Liver (tissue), 3 donors: ENCODE data around the gene SH2B3.
A peak's percentile ranks its signal among the peaks of the same experiment; 100 is the strongest.

ENCODE experiments used
- CTCF ChIP-seq: fragments of 150-350 bp; IDR thresholded peaks from 2 replicates; pipeline ENCODE4 v1.5.1; 2017; ENCODE audit warnings: improper control_type of control experiment, low read depth, low read length; ENCODE audit not compliant: missing input control
- EGR1 ChIP-seq, 2 donors: IDR thresholded peaks; 2 replicates each; pipeline ENCODE4 v1.6.1; 2016 to 2018; ENCODE audit warnings: antibody characterized with exemption in 2 of 2, low read depth in 2 of 2
- GABPA ChIP-seq, 2 donors: IDR thresholded peaks in 1 of 2; conservative IDR thresholded peaks in 1 of 2; 2 replicates each; pipeline ENCODE4 v1.6.1; 2016; ENCODE audit warnings: antibody characterized with exemption in 2 of 2, mild to moderate bottlenecking in 1 of 2, moderate library complexity in 1 of 2
- JUND ChIP-seq, 2 donors: IDR thresholded peaks; 2 replicates each; pipeline ENCODE4 v1.6.1; 2016; ENCODE audit warnings: antibody characterized with exemption in 2 of 2
- YY1 ChIP-seq: IDR thresholded peaks from 2 replicates; pipeline ENCODE4 v1.6.1; 2016; ENCODE audit warnings: antibody characterized with exemption, mild to moderate bottlenecking
- donor health status: healthy.
- donor health status: healthy.

DNA sequence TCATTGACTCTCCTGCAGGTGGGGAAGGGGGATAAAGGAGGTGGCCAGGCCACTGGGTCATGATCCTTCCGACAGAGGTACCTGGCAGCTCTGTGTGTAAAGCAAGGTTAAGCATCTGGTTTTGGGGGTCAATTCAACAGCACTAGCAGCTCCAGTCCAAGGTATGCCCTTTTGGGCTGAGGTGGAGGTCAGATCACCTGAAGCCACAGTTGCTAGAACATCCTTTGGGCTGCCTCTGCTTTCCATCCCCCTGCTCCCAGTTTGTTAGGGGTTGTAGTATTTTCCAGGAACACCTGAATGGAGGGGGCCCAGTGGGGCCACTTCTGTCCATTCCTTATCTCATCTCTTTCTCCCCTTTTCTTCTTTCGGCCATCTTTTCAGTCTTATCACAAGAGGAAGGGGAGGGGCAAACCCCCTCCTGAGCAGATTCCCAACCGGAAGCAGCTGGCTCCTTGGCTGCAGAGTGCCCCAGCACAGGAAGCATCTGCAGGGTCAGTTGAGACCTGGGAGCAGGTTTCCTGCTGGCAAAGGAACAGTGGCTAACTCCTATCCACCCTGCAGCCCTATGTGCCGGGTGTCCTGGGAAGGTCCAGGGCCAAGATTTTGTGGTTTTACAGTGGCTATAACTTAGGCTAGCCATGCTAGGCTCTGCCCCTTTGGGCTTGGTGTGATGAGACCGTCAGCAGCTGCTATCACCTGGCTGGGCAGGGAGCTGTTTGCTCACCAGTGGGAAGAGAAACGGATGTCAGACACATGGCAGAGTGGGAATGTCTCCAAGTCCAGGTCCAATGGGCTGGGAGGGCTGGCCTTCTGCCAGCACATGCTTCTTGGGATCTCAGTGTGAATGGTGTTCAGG is 40.2 kb downstream of the SH2B3 start:
- no peak for TF ChIP-seq GABPA (IDR thresholded peaks at IDR 0.05 in 1 of 2, conservative IDR thresholded peaks at IDR 0.05 in 1 of 2)
- peak in 1 of 2 donors; percentile 16 for TF ChIP-seq JUND (IDR thresholded peaks at IDR 0.05)
- no peak for TF ChIP-seq CTCF
- no peak for TF ChIP-seq EGR1 (IDR thresholded peaks at IDR 0.05; ENCODE audit: low read depth in 2 of 2)
- TF ChIP-seq YY1, result peak; percentile 18
